GM18517 (cell line): Measurements from ENCODE around the gene NOS1AP.

Source experiments
- ATAC-seq: cut with Tn5 transposase; IDR thresholded peaks from one replicate; pipeline ENCODE4 v1.9.1; 2021; ENCODE audit warnings: mild to moderate bottlenecking, moderate library complexity; ENCODE audit not compliant: unreplicated experiment

NOS1AP gene

GRCh38 chr1:162136760-162137159 is 67.3 kb downstream of the NOS1AP start:
- no peak for ATAC-seq

GRCh38 chr1:162137179-162137960 is 67.9 kb downstream of the NOS1AP start:
- no peak for ATAC-seq

DNA sequence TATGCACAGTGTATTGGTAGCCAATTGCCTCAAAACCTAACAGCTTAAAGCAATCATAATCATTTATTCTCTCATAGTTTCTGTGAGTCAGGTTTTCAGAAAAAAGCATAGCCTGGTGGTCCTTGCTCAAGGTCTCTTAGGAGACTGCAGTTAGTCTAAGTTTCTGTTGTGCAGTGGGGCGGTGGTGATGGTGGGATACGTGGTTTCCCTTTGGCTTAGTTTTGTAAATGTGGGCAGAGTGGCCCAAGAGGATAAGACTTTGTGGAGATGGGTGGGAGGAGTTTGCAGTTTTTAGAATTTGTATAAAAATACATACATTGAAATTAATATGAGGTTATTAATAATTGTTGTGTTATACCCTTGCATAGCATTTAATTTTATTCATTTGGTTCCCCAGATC is 68.6 kb downstream of the NOS1AP start:
- no peak for ATAC-seq

GRCh38 chr1:162138599-162139181 is 69.2 kb downstream of the NOS1AP start:
- no peak for ATAC-seq

DNA sequence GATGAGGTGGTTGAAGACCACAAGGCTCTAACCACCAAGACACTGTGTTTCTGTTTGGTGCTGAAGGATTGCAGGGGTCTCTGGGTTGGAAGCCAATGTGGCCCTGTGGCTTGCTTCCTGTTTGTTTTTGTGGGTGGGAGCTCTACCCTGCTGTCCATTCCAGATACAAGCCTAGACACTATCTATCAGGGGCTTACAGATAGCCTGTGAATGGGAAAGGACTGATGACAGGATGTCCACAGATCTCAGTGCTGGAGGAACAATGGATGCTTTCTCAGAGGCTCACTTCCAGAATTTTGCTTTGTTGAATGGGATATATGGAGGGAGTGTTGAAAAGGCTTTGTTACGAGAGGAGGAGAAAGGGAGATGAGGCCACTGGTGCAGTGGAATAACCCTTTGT is 69.7 kb downstream of the NOS1AP start:
- no peak for ATAC-seq

DNA sequence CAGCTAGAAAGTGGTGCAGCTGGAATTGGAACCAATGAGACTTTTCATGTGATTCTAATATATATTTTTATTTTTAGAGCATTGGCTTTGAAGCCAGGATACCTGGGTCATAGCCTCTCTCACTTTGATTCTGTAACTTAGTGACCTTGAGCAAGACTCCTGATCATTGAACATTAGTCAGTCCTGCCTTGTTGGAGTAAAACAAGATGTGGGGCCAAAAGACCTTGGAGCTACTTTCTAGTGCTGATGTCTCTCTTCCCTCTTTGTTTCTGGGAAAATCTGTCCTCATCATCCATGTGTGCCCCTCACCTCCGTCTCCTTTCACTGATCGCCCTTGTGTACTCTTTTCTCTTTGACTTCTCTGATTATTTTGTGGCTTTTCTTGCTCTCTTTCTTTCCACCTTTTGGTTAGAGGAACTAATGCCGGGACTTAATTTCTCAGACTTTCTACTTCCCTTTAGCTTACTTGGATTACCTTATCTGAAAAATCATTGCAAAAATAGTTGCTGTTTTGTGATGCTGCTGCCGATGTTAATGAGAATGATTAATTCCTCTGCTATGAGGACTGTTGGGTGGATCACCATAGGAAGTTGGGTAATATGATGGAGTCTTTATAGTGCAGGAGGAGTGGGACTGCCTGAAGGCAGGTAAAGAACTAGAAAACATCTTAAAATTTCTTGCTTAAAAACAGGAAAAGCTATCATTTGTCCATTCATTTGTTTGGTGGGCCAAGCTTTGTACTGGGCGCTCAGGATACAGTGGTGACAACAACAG is 72.0 kb downstream of the NOS1AP start:
- ATAC-seq, result no peak

GRCh38 chr1:162142968-162143367 is 73.5 kb downstream of the NOS1AP start:
- ATAC-seq, result no peak

DNA sequence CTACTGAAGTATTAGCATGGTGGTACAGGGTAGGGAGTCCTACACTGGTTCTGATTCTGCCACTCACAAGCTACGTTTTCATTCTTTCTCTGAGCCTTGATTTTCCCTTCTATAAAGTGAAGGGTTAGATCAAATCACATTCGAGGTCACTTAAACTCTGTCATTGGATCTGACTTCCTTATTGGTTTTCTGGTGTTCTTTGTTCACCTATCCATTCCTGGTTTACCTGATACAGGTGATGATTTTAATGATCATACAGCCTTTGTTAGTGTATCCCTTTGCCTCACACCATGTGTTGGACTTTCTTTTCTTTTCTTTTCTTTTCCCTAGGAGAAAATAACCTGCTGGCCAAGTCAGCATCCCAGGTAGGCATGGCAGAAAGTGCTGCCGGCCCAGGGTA is 74.8 kb downstream of the NOS1AP start:
- ATAC-seq, result no peak

- ATAC-seq, result no peak
These were observed 75.4 kb downstream of the NOS1AP start for GRCh38 chr1:162144853-162145252.

- ATAC-seq, result no peak
These were observed 75.9 kb downstream of the NOS1AP start for GRCh38 chr1:162145280-162145965.

GRCh38 chr1:162145966-162146696 is 76.6 kb downstream of the NOS1AP start:
- ATAC-seq, result no peak

DNA sequence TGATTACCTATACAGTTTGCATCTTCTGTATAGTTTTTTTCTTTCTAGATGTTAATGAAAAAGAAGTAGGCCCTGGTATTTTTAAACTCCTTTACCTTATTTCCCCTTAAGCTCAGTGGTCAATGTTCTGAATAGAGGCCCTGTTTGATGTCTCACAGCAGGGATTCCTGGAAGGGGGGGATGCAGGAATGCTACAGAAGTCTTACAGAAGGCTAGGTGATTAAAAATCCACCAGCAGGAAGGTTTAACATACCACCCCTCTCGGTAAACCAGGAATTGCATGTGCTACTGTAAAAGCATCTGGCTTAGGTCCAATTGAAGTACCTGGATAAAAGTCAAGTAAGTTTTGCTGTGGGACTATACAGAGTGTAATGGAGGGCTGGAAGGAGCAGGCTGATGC is 78.3 kb downstream of the NOS1AP start:
- ATAC-seq, result no peak

GRCh38 chr1:162150112-162150511 is 80.6 kb downstream of the NOS1AP start:
- ATAC-seq, result no peak

DNA sequence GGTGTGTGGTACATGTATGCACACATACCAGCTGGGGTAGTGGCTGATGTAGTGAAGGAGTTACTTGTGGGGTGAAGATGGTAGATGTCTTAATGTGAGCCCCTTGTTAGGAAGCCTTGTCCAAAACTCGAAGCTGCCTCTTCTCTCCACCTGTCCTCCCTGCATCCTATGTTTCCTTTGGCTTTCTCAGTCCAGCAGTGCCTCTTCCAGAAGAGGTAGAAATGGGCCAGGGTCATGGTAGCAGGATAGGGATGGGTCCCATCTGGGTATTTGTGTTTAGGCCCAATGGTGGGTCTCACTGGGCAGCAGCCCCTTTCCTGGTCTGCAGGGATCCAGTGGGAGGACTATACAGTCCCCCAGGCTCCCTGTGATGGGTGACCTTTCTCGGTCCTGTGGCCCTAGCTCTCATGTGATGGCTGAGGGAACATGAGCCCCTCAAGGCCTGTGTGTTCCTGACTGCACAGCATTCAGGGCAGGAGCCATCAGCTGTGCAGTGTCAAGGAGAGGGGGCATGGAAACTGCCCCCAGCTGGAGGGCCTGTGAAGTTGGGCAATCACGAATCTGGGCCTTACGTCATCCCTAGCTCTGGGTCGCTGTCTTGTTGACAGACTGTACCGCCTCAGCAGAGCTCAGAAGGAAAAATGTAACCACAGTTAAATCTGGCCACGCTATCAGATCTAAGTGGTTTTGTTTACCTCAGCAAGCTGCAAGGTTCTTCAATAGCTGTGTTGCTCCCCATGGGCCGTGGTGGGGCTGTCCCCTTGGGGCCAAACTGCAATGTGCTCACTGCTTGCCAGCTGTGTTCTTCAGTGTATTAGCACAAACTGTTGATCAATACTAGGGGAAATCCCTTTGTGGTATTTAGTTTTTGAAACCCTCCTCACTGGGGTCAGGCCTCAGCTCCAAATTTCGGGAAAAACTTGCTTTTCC is 82.7 kb downstream of the NOS1AP start:
- ATAC-seq, result peak; percentile 83

DNA sequence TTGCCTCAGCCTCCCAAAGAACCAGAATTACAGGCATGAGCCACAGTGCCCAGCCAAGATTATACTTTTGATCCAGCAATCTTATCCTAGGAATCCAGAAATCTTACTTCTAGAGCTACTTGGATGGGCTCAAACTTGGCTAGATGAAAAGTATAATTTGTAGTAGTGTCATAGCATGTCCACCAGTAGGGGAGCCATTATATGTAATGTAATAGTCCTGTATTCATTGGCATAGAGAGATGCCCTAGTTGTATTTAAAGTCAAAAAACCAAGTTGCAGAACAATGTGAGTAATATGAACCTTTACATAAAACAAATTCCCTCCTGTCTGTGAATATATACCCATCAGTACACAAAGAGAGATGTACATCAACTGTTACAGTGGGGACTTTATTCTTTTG is 83.9 kb downstream of the NOS1AP start:
- no peak for ATAC-seq

DNA sequence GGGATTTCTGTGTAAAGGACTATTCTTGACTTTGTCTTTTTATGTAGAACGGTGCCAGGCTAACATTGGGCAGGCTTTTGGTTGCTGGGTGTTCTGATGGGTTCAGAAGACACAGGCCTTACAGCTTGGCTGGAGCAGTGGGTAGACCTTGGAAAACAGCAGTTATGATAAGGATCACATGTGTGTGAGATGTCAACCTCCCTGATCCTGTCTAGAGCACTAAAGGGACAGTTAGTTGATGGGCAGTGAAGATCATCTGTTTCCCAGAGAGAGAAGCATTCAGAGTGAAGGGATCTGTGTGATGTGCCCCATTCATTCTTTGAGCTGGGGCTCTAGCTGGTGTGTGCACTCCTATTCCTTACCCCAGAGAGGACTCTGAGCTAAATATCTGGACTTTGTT is 88.0 kb downstream of the NOS1AP start:
- ATAC-seq, result no peak

DNA sequence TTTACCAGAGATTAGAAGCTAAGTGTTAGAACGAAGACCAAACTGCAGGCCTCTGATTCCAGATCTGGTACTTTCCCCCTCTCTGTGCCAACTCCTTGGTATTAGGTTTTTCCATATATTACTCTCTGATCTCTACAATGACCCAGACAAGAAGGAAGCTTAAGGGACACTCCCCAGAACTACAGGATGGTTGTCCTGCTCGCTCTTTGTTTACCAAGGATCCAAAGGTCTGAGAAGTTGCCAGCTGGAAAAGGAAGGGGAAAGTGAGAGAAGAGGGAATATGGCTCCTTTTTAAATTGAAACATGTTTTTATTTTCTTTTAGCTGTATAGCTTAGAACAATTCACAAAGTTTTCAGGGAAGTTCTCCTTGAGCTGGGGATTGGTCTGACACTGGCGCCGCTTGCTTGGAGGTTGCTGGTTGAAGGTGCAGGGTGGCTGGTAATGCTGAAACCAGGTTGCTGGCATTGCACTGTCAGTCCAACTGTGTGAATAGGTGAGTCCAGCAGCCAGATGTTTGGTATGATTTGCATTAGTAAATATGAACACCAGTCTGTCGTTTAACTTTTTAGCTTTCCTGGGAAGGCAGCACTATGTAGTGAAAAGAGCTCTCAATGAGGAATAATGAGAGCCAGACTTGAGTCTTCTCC is 89.3 kb downstream of the NOS1AP start:
- no peak for ATAC-seq

- no peak for ATAC-seq
These were observed 90.0 kb downstream of the NOS1AP start for GRCh38 chr1:162159515-162159914.

DNA sequence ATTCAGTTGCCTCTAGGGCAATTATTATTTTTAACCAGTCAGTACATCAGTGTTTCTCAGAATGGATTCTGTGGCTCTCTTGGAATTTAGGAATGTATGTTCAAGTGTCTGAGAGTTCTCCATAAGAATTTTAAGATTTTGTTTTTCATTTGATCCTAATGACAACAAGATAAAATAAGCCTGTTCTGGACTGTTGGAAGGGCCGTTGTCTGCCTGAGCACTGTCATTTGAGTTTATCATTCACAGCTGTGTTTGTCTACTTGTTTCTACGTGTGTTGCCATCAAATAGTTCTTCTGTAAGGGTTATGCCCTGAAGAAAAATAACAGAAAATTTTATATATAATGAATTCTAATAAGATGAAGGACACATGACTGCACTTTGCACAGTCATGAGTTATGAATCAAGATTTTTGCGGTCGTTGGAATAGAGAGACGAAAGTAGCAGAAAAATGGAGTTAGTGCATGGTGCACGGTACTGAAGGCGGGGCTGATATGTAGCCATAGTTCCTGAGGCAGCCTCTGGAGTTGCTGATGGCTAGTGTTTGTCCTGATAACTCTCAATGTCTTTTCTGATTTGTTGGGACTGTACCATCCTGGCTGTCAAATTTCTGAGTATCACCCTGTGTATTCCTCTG is 92.5 kb downstream of the NOS1AP start:
- no peak for ATAC-seq
